Gastrocnemius medialis (tissue), 4 donors: ENCODE measurements around the gene NEDD4.

Source experiments
- POLR2A ChIP-seq, 2 donors: fragments of 450-650 bp; IDR thresholded peaks; one replicate each; pipeline ENCODE4 v1.6.1; 2017; ENCODE audit warnings: antibody characterized with exemption in 2 of 2, mild to moderate bottlenecking in 2 of 2, moderate library complexity in 2 of 2
- TF ChIP-seq, protein P1 (sequence below), 5 experiments: fragments of 450-650 bp in 3 of 5; fragments of 200-600 bp in 2 of 5; sonication (generic) in 2 of 5; IDR thresholded peaks in 4 of 5; conservative IDR thresholded peaks in 1 of 5; 1 replicate in 4 of 5; 2 replicates in 1 of 5; pipeline ENCODE4 v1.5.1; 2016 to 2019; ENCODE audit warnings: antibody characterized with exemption in 5 of 5, mild to moderate bottlenecking in 3 of 5, moderate library complexity in 3 of 5

- TF ChIP-seq POLR2A (IDR thresholded peaks at IDR 0.05): no peak
- TF ChIP-seq, protein P1, sequence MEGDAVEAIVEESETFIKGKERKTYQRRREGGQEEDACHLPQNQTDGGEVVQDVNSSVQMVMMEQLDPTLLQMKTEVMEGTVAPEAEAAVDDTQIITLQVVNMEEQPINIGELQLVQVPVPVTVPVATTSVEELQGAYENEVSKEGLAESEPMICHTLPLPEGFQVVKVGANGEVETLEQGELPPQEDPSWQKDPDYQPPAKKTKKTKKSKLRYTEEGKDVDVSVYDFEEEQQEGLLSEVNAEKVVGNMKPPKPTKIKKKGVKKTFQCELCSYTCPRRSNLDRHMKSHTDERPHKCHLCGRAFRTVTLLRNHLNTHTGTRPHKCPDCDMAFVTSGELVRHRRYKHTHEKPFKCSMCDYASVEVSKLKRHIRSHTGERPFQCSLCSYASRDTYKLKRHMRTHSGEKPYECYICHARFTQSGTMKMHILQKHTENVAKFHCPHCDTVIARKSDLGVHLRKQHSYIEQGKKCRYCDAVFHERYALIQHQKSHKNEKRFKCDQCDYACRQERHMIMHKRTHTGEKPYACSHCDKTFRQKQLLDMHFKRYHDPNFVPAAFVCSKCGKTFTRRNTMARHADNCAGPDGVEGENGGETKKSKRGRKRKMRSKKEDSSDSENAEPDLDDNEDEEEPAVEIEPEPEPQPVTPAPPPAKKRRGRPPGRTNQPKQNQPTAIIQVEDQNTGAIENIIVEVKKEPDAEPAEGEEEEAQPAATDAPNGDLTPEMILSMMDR (IDR thresholded peaks at IDR 0.05 in 4 of 5, conservative IDR thresholded peaks at IDR 0.05 in 1 of 5): no peak
These were observed 98.9 kb downstream of the NEDD4 start for GRCh38 chr15:55894399-55894965.
